Liver (tissue), 9 donors: ENCODE measurements around the gene TMEM234. TPM values are rescaled to one million over a fixed set of nuclear protein-coding genes. Genes with fewer than 3 reads are reported as not detected.

ENCODE experiments used
- DNase-seq: peaks from one replicate; pipeline ENCODE4 v3.0.0-alpha.2; 2017; ENCODE audit warnings: low spot score
- H3K27ac ChIP-seq, 2 donors: one replicate each; pipeline ENCODE4 v1.7.0; 2013; ENCODE audit warnings: inconsistent platforms in 2 of 2, low read length in 2 of 2, control low read depth in 1 of 2, low read depth in 1 of 2, mild to moderate bottlenecking in 1 of 2
- H3K27me3 ChIP-seq, 4 donors: one replicate each; pipeline versions ENCODE4 v1.6.1 to v1.7.0; 2013; ENCODE audit warnings: low read length in 3 of 4, inconsistent platforms in 1 of 4, mild to moderate bottlenecking in 1 of 4, moderate library complexity in 1 of 4; ENCODE audit not compliant: control insufficient read depth in 4 of 4, insufficient read depth in 4 of 4
- H3K36me3 ChIP-seq, 4 donors: one replicate each; pipeline versions ENCODE4 v1.6.1 to v1.7.0; 2013; ENCODE audit warnings: low read length in 3 of 4, mild to moderate bottlenecking in 3 of 4, low read depth in 1 of 4, moderate library complexity in 1 of 4; ENCODE audit not compliant: control insufficient read depth in 4 of 4, insufficient read depth in 3 of 4
- H3K4me1 ChIP-seq, 4 donors: one replicate each; pipeline versions ENCODE4 v1.6.1 to v1.7.0; 2013; ENCODE audit warnings: low read length in 3 of 4, mild to moderate bottlenecking in 3 of 4, moderate library complexity in 1 of 4; ENCODE audit not compliant: control insufficient read depth in 4 of 4, insufficient read depth in 4 of 4
- H3K4me3 ChIP-seq, 3 donors: one replicate each; pipeline versions ENCODE4 v1.6.1 to v1.7.0; 2013; ENCODE audit warnings: low read length in 3 of 3, control low read depth in 1 of 3, low read depth in 1 of 3, mild to moderate bottlenecking in 1 of 3
- H3K9ac ChIP-seq, 2 donors: one replicate each; pipeline ENCODE4 v1.7.0; 2013; ENCODE audit warnings: low read length in 2 of 2, mild to moderate bottlenecking in 2 of 2, moderate library complexity in 2 of 2, control low read depth in 1 of 2, low read depth in 1 of 2
- H3K9me3 ChIP-seq, 4 donors: one replicate each; pipeline versions ENCODE4 v1.6.1 to v1.7.0; 2013; ENCODE audit warnings: low read length in 3 of 4; ENCODE audit not compliant: control insufficient read depth in 4 of 4
- ATF3 ChIP-seq: IDR thresholded peaks from 2 replicates; pipeline ENCODE4 v1.6.1; 2016; ENCODE audit warnings: antibody characterized with exemption
- CTCF ChIP-seq: fragments of 150-350 bp; IDR thresholded peaks from 2 replicates; pipeline ENCODE4 v1.5.1; 2017; ENCODE audit warnings: improper control_type of control experiment, low read depth, low read length; ENCODE audit not compliant: missing input control
- EGR1 ChIP-seq, 2 donors: IDR thresholded peaks; 2 replicates each; pipeline ENCODE4 v1.6.1; 2016 to 2018; ENCODE audit warnings: antibody characterized with exemption in 2 of 2, low read depth in 2 of 2
- FOXA1 ChIP-seq: IDR thresholded peaks from 2 replicates; pipeline ENCODE4 v1.6.1; 2016; ENCODE audit warnings: antibody characterized with exemption
- FOXA2 ChIP-seq: IDR thresholded peaks from 2 replicates; pipeline ENCODE4 v1.6.1; 2016; ENCODE audit warnings: antibody characterized with exemption
- GABPA ChIP-seq, 2 donors: IDR thresholded peaks in 1 of 2; conservative IDR thresholded peaks in 1 of 2; 2 replicates each; pipeline ENCODE4 v1.6.1; 2016; ENCODE audit warnings: antibody characterized with exemption in 2 of 2, mild to moderate bottlenecking in 1 of 2, moderate library complexity in 1 of 2
- HNF4A ChIP-seq, 2 donors: conservative IDR thresholded peaks; 2 replicates each; pipeline ENCODE4 v1.6.1; 2016; ENCODE audit warnings: antibody characterized with exemption in 2 of 2, mild to moderate bottlenecking in 2 of 2
- HNF4G ChIP-seq: IDR thresholded peaks from 2 replicates; pipeline ENCODE4 v1.6.1; 2016; ENCODE audit warnings: antibody characterized with exemption
- JUND ChIP-seq, 2 donors: IDR thresholded peaks; 2 replicates each; pipeline ENCODE4 v1.6.1; 2016; ENCODE audit warnings: antibody characterized with exemption in 2 of 2
- NR2F2 ChIP-seq: IDR thresholded peaks from 2 replicates; pipeline ENCODE4 v1.6.1; 2016; ENCODE audit warnings: antibody characterized with exemption
- RAD21 ChIP-seq, 2 donors: IDR thresholded peaks; 2 replicates each; pipeline ENCODE4 v1.6.1; 2016; ENCODE audit warnings: antibody characterized with exemption in 2 of 2, mild to moderate bottlenecking in 2 of 2
- RXRA ChIP-seq, 2 donors: IDR thresholded peaks; 2 replicates each; pipeline ENCODE4 v1.6.1; 2017 to 2018; ENCODE audit warnings: antibody characterized with exemption in 2 of 2, mild to moderate bottlenecking in 1 of 2
- SP1 ChIP-seq: IDR thresholded peaks from 2 replicates; pipeline ENCODE4 v1.6.1; 2018; ENCODE audit warnings: antibody characterized with exemption, mild to moderate bottlenecking
- TAF1 ChIP-seq: conservative IDR thresholded peaks from 2 replicates; pipeline ENCODE4 v1.6.1; 2016; ENCODE audit warnings: antibody characterized with exemption, mild to moderate bottlenecking
- YY1 ChIP-seq: IDR thresholded peaks from 2 replicates; pipeline ENCODE4 v1.6.1; 2016; ENCODE audit warnings: antibody characterized with exemption, mild to moderate bottlenecking
- ZBTB33 ChIP-seq: IDR thresholded peaks from 2 replicates; pipeline ENCODE4 v1.6.1; 2016; ENCODE audit warnings: antibody characterized with exemption
- WGBS: extraction: QIAGEN DNeasy Blood & Tissue Kit; methylation state at CpG from one replicate; pipeline ENCODE4 v1.1.7; 2013; 5-methylcytosine and 5-hydroxymethylcytosine counted together
- polyA plus RNA-seq, 2 donors: library from polyadenylated mRNA; stranded (reverse) in 1 of 2; unstranded in 1 of 2; fragments of 200-250 nt in 1 of 2; fragments of >200 nt in 1 of 2; fragmentation: Nextera tagmentation in 1 of 2; extraction: Ambion mirVana in 1 of 2; gene quantifications; one replicate each; pipeline versions ENCODE4 v1.2.1 to v1.2.3, GENCODE V29; 2013 to 2015
- total RNA-seq, 2 donors: library from RNA; depleted of rRNA; stranded (reverse); fragments of >200 nt; gene quantifications; one replicate each; pipeline ENCODE4 v1.2.3, GENCODE V29; 2014
- TF ChIP-seq, protein P1 (sequence below): IDR thresholded peaks from 2 replicates; pipeline ENCODE4 v1.6.1; 2016; ENCODE audit warnings: antibody characterized with exemption
- TF ChIP-seq, protein P2 (sequence below): IDR thresholded peaks from 2 replicates; pipeline ENCODE4 v1.6.1; 2016; ENCODE audit warnings: antibody characterized with exemption, mild to moderate bottlenecking
- donor health status: healthy.
- donor health status: healthy.
- donor health status: healthy.
- donor health status: healthy.
- donor health status: healthy.

TMEM234 gene
- total and polyA plus RNA-seq, 4 donors: 5.4 to 6.8 (median 6.1) TPM

DNA sequence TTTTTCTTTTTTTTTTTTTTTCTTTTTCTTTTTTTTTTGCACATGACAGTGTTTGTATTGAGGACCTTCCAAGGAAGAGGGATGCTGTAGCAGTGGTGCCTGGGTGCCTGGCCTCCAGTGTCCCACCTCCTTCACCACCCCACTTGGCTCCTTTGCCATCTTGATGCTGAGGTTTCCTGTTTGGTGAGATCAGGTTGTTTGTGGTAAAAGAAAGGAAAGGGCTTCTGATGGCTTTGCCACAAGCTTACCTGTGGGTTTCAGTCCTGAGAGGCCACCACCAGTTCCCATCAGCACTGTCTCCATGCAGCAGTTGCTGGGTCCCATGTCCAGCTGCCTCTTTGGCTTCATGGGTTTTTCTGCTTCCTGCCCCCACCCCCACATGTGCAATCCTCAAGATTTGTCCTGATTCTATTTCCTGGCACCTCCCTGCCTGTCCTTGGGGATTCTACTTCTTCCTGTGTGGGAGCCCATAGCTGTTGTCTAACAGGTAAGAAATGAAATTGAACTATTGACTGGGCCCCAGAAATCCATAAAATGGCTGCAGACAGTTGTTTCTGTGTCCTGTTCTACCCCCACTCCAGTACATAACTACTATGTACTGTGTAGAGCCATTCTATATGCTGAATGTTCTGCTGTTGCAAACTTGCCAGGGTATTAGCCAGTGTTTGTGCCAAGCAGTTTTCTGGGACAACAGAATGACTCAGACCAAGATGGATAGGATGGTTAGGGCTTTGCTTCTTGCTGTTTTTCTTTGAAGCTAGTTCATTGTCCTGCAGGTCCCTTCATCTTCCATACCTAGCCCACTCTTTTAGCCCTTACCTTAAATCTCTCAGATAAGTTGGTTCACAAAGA, 26.0 kb downstream of the TMEM234 start:
- Histone ChIP-seq H3K9ac (no peak overlapping the region), H3K27me3 (no peaks in the 10 kb centered on the region), H3K36me3 (peaks cover 22 to 62% (median 49%) of the 10 kb centered on the region in 4 donors), H3K4me1 (peaks cover 0 to 28% (median 20%) of the 10 kb centered on the region in 4 donors), H3K9me3 (no peaks in the 10 kb centered on the region), H3K4me3 (no peak overlapping the region), H3K27ac (no peak overlapping the region)
- DNase-seq: no peak
- TF ChIP-seq FOXA1: no peak
- no peak for TF ChIP-seq RAD21 (IDR thresholded peaks at IDR 0.05)
- TF ChIP-seq FOXA2: no peak
- TF ChIP-seq JUND (IDR thresholded peaks at IDR 0.05): no peak
- TF ChIP-seq EGR1 (IDR thresholded peaks at IDR 0.05; ENCODE audit: low read depth in 2 of 2): no peak
- TF ChIP-seq NR2F2: no peak

DNA sequence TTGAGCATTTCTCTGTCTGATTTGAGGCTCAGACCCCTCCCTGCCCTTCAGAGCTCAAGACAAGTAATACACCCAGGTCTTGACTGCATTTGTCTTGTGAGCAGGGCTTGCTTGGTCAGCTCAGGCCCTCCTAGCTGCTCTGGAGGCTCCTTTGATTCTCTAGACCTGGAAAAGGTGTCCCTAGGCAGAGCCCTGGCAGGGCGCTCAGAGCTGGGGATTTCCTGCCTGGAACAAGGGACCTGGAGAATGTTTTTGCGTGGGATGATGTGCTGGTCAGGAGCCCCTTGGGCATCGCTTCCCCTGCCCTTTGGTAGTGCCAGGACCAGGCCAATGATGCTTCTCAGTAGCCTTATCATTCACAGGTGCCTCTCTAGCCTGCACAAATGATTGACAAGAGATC, 26.6 kb downstream of the TMEM234 start:
- DNase-seq: no peak
- no peaks in the 10 kb centered on the region for H3K9me3 ChIP-seq
- 94% methylated on average over 3 of the region's 3 CpGs for WGBS
- H3K36me3 ChIP-seq: peaks cover 25 to 67% (median 55%) of the 10 kb centered on the region in 4 donors
- no peak for TF ChIP-seq NR2F2
- TF ChIP-seq TAF1: no peak
- no peak for TF ChIP-seq SP1
- no peak for TF ChIP-seq RXRA (IDR thresholded peaks at IDR 0.05)
- TF ChIP-seq RAD21 (IDR thresholded peaks at IDR 0.05): no peak
- no peak for TF ChIP-seq JUND (IDR thresholded peaks at IDR 0.05)
- TF ChIP-seq, protein P1, sequence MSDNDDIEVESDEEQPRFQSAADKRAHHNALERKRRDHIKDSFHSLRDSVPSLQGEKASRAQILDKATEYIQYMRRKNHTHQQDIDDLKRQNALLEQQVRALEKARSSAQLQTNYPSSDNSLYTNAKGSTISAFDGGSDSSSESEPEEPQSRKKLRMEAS: no peak
- no peak for TF ChIP-seq ZBTB33
- TF ChIP-seq HNF4A (conservative IDR thresholded peaks at IDR 0.05): no peak
- no peak for TF ChIP-seq ATF3
- TF ChIP-seq, protein P2, sequence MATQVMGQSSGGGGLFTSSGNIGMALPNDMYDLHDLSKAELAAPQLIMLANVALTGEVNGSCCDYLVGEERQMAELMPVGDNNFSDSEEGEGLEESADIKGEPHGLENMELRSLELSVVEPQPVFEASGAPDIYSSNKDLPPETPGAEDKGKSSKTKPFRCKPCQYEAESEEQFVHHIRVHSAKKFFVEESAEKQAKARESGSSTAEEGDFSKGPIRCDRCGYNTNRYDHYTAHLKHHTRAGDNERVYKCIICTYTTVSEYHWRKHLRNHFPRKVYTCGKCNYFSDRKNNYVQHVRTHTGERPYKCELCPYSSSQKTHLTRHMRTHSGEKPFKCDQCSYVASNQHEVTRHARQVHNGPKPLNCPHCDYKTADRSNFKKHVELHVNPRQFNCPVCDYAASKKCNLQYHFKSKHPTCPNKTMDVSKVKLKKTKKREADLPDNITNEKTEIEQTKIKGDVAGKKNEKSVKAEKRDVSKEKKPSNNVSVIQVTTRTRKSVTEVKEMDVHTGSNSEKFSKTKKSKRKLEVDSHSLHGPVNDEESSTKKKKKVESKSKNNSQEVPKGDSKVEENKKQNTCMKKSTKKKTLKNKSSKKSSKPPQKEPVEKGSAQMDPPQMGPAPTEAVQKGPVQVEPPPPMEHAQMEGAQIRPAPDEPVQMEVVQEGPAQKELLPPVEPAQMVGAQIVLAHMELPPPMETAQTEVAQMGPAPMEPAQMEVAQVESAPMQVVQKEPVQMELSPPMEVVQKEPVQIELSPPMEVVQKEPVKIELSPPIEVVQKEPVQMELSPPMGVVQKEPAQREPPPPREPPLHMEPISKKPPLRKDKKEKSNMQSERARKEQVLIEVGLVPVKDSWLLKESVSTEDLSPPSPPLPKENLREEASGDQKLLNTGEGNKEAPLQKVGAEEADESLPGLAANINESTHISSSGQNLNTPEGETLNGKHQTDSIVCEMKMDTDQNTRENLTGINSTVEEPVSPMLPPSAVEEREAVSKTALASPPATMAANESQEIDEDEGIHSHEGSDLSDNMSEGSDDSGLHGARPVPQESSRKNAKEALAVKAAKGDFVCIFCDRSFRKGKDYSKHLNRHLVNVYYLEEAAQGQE: no peak
- no peak for TF ChIP-seq EGR1 (IDR thresholded peaks at IDR 0.05; ENCODE audit: low read depth in 2 of 2)
- TF ChIP-seq YY1: no peak
- no peak for TF ChIP-seq FOXA1
- no peak for TF ChIP-seq HNF4G
- TF ChIP-seq GABPA (IDR thresholded peaks at IDR 0.05 in 1 of 2, conservative IDR thresholded peaks at IDR 0.05 in 1 of 2): no peak
- no peak for TF ChIP-seq FOXA2
- no peak for TF ChIP-seq CTCF
- no peaks in the 10 kb centered on the region for H3K27me3 ChIP-seq
- H3K9ac ChIP-seq: no peak overlapping the region
- peaks cover 0 to 21% (median 15%) of the 10 kb centered on the region in 4 donors for H3K4me1 ChIP-seq
- no peak overlapping the region for H3K4me3 ChIP-seq
- H3K27ac ChIP-seq: no peak overlapping the region
